ENCODE data around the gene SHANK2. TPM values are rescaled to one million over a fixed set of nuclear protein-coding genes. Genes with fewer than 3 reads are reported as not detected.

SHANK2 gene
- total RNA-seq, 1 experiment from 2014 or later, result 0.86 TPM

- intact Hi-C loops (cut with micrococcal nuclease), result no loop called here
- BruUV-seq (replicated peaks), result no TSS peak
- ChIA-PET CTCF (no interaction called here), POLR2A (no interaction called here)
- no peaks in the 10 kb centered on the region for H3K36me3 Mint-ChIP-seq (ENCODE audit: insufficient read depth, unreplicated experiment)
- H3K27me3 Mint-ChIP-seq (ENCODE audit: insufficient read depth, unreplicated experiment), result no peaks in the 10 kb centered on the region
- no peak for DNase-seq (ENCODE audit: unreplicated experiment)
- TF ChIP-seq CTCF (IDR thresholded peaks at IDR 0.05; ENCODE audit: unreplicated experiment), result no peak
- H3K9me3 Mint-ChIP-seq (ENCODE audit: unreplicated experiment), result peaks cover 30% of the 10 kb centered on the region
- H3K4me3 Mint-ChIP-seq (ENCODE audit: unreplicated experiment), result no peak overlapping the region
- no peaks in the 10 kb centered on the region for H3K4me1 Mint-ChIP-seq (ENCODE audit: insufficient read depth, unreplicated experiment)
- H3K27ac Mint-ChIP-seq (ENCODE audit: low read depth, unreplicated experiment), result no peak overlapping the region
Measured at GRCh38 chr11:71209656-71210055, 42.7 kb downstream of the SHANK2 start.

- ChIA-PET CTCF (interaction anchor here (0.7 kb wide), 1 partner anchor 116 kb away, joined by 3 read pairs; no protein-coding TSS in a partner anchor), POLR2A (no interaction called here)
- no peak for DNase-seq (ENCODE audit: unreplicated experiment)
- no peak overlapping the region for H3K27ac Mint-ChIP-seq (ENCODE audit: low read depth, unreplicated experiment)
- BruUV-seq (replicated peaks), result no TSS peak
- no peaks in the 10 kb centered on the region for H3K36me3 Mint-ChIP-seq (ENCODE audit: insufficient read depth, unreplicated experiment)
- intact Hi-C loops (cut with micrococcal nuclease), result no loop called here
- no peaks in the 10 kb centered on the region for H3K4me1 Mint-ChIP-seq (ENCODE audit: insufficient read depth, unreplicated experiment)
- peaks cover 27% of the 10 kb centered on the region for H3K9me3 Mint-ChIP-seq (ENCODE audit: unreplicated experiment)
- H3K27me3 Mint-ChIP-seq (ENCODE audit: insufficient read depth, unreplicated experiment), result no peaks in the 10 kb centered on the region
- no peak for TF ChIP-seq CTCF (IDR thresholded peaks at IDR 0.05; ENCODE audit: unreplicated experiment)
- no peak overlapping the region for H3K4me3 Mint-ChIP-seq (ENCODE audit: unreplicated experiment)
Measured at GRCh38 chr11:71209181-71209580, 43.2 kb downstream of the SHANK2 start.

GRCh38 chr11:71208011-71208774 is 44.2 kb downstream of the SHANK2 start:
- peaks cover 17% of the 10 kb centered on the region for H3K9me3 Mint-ChIP-seq (ENCODE audit: unreplicated experiment)
- no peak for DNase-seq (ENCODE audit: unreplicated experiment)
- H3K4me3 Mint-ChIP-seq (ENCODE audit: unreplicated experiment), result no peak overlapping the region
- no peak for TF ChIP-seq CTCF (IDR thresholded peaks at IDR 0.05; ENCODE audit: unreplicated experiment)
- intact Hi-C loops (cut with micrococcal nuclease), result no loop called here
- H3K36me3 Mint-ChIP-seq (ENCODE audit: insufficient read depth, unreplicated experiment), result no peaks in the 10 kb centered on the region
- H3K27ac Mint-ChIP-seq (ENCODE audit: low read depth, unreplicated experiment), result no peak overlapping the region
- H3K4me1 Mint-ChIP-seq (ENCODE audit: insufficient read depth, unreplicated experiment), result no peaks in the 10 kb centered on the region
- no peaks in the 10 kb centered on the region for H3K27me3 Mint-ChIP-seq (ENCODE audit: insufficient read depth, unreplicated experiment)
- no TSS peak for BruUV-seq (replicated peaks)
- ChIA-PET CTCF (no interaction called here), POLR2A (no interaction called here)

- peaks cover 17% of the 10 kb centered on the region for H3K9me3 Mint-ChIP-seq (ENCODE audit: unreplicated experiment)
- H3K27me3 Mint-ChIP-seq (ENCODE audit: insufficient read depth, unreplicated experiment), result no peaks in the 10 kb centered on the region
- H3K36me3 Mint-ChIP-seq (ENCODE audit: insufficient read depth, unreplicated experiment), result no peaks in the 10 kb centered on the region
- no peak overlapping the region for H3K4me3 Mint-ChIP-seq (ENCODE audit: unreplicated experiment)
- POLR2A ChIA-PET, result no interaction called here
- DNase-seq (ENCODE audit: unreplicated experiment), result no peak
- intact Hi-C loops (cut with micrococcal nuclease), result no loop called here
- BruUV-seq (replicated peaks), result no TSS peak
- H3K4me1 Mint-ChIP-seq (ENCODE audit: insufficient read depth, unreplicated experiment), result no peaks in the 10 kb centered on the region
- TF ChIP-seq CTCF (IDR thresholded peaks at IDR 0.05; ENCODE audit: unreplicated experiment), result no peak
- CTCF ChIA-PET, result no interaction called here
- H3K27ac Mint-ChIP-seq (ENCODE audit: low read depth, unreplicated experiment), result no peak overlapping the region
Measured at GRCh38 chr11:71207563-71207962, 44.8 kb downstream of the SHANK2 start.
